Measurements from ENCODE around the gene RGS7.

DNA sequence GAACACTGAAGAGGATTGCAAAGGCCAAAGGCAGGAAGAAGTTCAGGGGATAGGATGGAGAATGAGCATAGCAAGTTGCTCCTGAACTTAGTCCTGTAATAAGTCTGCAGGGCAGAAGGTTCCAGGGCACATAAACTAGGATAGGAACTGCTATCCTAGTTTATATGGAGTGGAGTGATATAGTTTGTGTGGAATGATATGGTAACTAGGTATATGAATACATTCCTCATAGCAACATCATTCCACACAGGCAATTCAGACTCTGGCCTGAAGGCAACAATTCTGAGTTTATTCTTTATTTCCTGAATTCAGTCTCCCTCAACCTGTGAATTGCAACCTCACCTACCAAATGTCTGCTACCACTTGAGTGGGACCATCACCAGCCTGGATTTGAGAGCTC, 590.2 kb downstream of the RGS7 start:
- TF ChIP-seq, protein P1, sequence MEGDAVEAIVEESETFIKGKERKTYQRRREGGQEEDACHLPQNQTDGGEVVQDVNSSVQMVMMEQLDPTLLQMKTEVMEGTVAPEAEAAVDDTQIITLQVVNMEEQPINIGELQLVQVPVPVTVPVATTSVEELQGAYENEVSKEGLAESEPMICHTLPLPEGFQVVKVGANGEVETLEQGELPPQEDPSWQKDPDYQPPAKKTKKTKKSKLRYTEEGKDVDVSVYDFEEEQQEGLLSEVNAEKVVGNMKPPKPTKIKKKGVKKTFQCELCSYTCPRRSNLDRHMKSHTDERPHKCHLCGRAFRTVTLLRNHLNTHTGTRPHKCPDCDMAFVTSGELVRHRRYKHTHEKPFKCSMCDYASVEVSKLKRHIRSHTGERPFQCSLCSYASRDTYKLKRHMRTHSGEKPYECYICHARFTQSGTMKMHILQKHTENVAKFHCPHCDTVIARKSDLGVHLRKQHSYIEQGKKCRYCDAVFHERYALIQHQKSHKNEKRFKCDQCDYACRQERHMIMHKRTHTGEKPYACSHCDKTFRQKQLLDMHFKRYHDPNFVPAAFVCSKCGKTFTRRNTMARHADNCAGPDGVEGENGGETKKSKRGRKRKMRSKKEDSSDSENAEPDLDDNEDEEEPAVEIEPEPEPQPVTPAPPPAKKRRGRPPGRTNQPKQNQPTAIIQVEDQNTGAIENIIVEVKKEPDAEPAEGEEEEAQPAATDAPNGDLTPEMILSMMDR (IDR thresholded peaks at IDR 0.05) = no peak
- TF ChIP-seq, protein P2, sequence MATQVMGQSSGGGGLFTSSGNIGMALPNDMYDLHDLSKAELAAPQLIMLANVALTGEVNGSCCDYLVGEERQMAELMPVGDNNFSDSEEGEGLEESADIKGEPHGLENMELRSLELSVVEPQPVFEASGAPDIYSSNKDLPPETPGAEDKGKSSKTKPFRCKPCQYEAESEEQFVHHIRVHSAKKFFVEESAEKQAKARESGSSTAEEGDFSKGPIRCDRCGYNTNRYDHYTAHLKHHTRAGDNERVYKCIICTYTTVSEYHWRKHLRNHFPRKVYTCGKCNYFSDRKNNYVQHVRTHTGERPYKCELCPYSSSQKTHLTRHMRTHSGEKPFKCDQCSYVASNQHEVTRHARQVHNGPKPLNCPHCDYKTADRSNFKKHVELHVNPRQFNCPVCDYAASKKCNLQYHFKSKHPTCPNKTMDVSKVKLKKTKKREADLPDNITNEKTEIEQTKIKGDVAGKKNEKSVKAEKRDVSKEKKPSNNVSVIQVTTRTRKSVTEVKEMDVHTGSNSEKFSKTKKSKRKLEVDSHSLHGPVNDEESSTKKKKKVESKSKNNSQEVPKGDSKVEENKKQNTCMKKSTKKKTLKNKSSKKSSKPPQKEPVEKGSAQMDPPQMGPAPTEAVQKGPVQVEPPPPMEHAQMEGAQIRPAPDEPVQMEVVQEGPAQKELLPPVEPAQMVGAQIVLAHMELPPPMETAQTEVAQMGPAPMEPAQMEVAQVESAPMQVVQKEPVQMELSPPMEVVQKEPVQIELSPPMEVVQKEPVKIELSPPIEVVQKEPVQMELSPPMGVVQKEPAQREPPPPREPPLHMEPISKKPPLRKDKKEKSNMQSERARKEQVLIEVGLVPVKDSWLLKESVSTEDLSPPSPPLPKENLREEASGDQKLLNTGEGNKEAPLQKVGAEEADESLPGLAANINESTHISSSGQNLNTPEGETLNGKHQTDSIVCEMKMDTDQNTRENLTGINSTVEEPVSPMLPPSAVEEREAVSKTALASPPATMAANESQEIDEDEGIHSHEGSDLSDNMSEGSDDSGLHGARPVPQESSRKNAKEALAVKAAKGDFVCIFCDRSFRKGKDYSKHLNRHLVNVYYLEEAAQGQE (IDR thresholded peaks at IDR 0.05; ENCODE audit: insufficient read depth in 1 of 2, low read depth in 2 of 2, low read length in 1 of 2) = no peak
- TF ChIP-seq POLR2AphosphoS5 (IDR thresholded peaks at IDR 0.05; ENCODE audit: low read depth, low read length) = no peak
